ENCODE data around the gene FCER1A. TPM values are rescaled to one million over a fixed set of nuclear protein-coding genes. Genes with fewer than 3 reads are reported as not detected.
"Not testable (repeated sequence)": the region's sequence is repeated elsewhere in the genome, so short reads cannot be mapped to it uniquely, and the experiment has no call there.

Gene FCER1A
- total RNA-seq, 1 donor from 2014 or later: not detected

- Histone ChIP-seq H3K36me3 (no peaks in the 10 kb centered on the region), H3K27me3 (no peaks in the 10 kb centered on the region), H3K9me3 (no peaks in the 10 kb centered on the region), H3K4me1 (no peaks in the 10 kb centered on the region), H3K27ac (no peak overlapping the region), H3K4me3 (no peak overlapping the region)
- no peak for DNase-seq (ENCODE audit: low spot score in 2 of 2)
- intact Hi-C loops (cut with DNase I): no loop called here
- no peak for TF ChIP-seq CTCF (IDR thresholded peaks at IDR 0.05)
Observed at GRCh38 chr1:159334797-159335196, 32.7 kb downstream of the FCER1A start.

GRCh38 chr1:159338018-159338417 is 35.9 kb downstream of the FCER1A start:
- TF ChIP-seq CTCF (IDR thresholded peaks at IDR 0.05): no peak
- DNase-seq (ENCODE audit: low spot score in 2 of 2): no peak
- no peaks in the 10 kb centered on the region for H3K36me3 ChIP-seq
- intact Hi-C loops (cut with DNase I): no loop called here
- H3K27ac ChIP-seq: no peak overlapping the region
- no peaks in the 10 kb centered on the region for H3K4me1 ChIP-seq
- no peaks in the 10 kb centered on the region for H3K9me3 ChIP-seq
- no peak overlapping the region for H3K4me3 ChIP-seq
- H3K27me3 ChIP-seq: no peaks in the 10 kb centered on the region

GRCh38 chr1:159339536-159339935 is 37.4 kb downstream of the FCER1A start:
- DNase-seq (ENCODE audit: low spot score in 2 of 2): no peak
- no peaks in the 10 kb centered on the region for H3K4me1 ChIP-seq
- no peaks in the 10 kb centered on the region for H3K36me3 ChIP-seq
- no peaks in the 10 kb centered on the region for H3K9me3 ChIP-seq
- H3K27ac ChIP-seq: no peak overlapping the region
- no peaks in the 10 kb centered on the region for H3K27me3 ChIP-seq
- intact Hi-C loops (cut with DNase I): no loop called here
- H3K4me3 ChIP-seq: no peak overlapping the region
- TF ChIP-seq CTCF (IDR thresholded peaks at IDR 0.05): no peak

- Histone ChIP-seq H3K4me3 (no peak overlapping the region), H3K36me3 (no peaks in the 10 kb centered on the region), H3K27me3 (no peaks in the 10 kb centered on the region), H3K4me1 (no peaks in the 10 kb centered on the region), H3K27ac (no peak overlapping the region), H3K9me3 (no peaks in the 10 kb centered on the region)
- DNase-seq (ENCODE audit: low spot score in 2 of 2): no peak
- intact Hi-C loops (cut with DNase I): no loop called here
- TF ChIP-seq CTCF (IDR thresholded peaks at IDR 0.05): no peak
Observed at GRCh38 chr1:159341736-159342135, 39.6 kb downstream of the FCER1A start.

GRCh38 chr1:159342761-159343425 is 40.8 kb downstream of the FCER1A start:
- Histone ChIP-seq H3K36me3 (no peaks in the 10 kb centered on the region), H3K4me3 (no peak overlapping the region), H3K27ac (no peak overlapping the region), H3K9me3 (no peaks in the 10 kb centered on the region), H3K4me1 (no peaks in the 10 kb centered on the region), H3K27me3 (no peaks in the 10 kb centered on the region)
- no peak for TF ChIP-seq CTCF (IDR thresholded peaks at IDR 0.05)
- DNase-seq (ENCODE audit: low spot score in 2 of 2): no peak
- intact Hi-C loops (cut with DNase I): no loop called here

GRCh38 chr1:159349374-159349773 is 47.2 kb downstream of the FCER1A start:
- H3K36me3 ChIP-seq; H3K9me3 ChIP-seq; H3K27me3 ChIP-seq; H3K4me3 ChIP-seq; DNase-seq (ENCODE audit: low spot score in 2 of 2); H3K27ac ChIP-seq; intact Hi-C loops (cut with DNase I); H3K4me1 ChIP-seq: not testable (repeated sequence)
